GM12872 (cell line): ENCODE data around the gene ADORA1.

Experiments used
- CTCF ChIP-seq: IDR thresholded peaks from 3 replicates; pipeline ENCODE4 v1.5.1; 2011; ENCODE audit warnings: low read depth, mild to moderate bottlenecking, low read length, moderate library complexity; ENCODE audit not compliant: insufficient read depth

Gene ADORA1

GRCh38 chr1:203210988-203211387 is 83.5 kb downstream of the ADORA1 start:
- TF ChIP-seq CTCF, result no peak

GRCh38 chr1:203211812-203212211 is 84.3 kb downstream of the ADORA1 start:
- TF ChIP-seq CTCF, result no peak

GRCh38 chr1:203213126-203213525 is 85.6 kb downstream of the ADORA1 start:
- no peak for TF ChIP-seq CTCF

GRCh38 chr1:203214871-203215270 is 87.3 kb downstream of the ADORA1 start:
- TF ChIP-seq CTCF, result no peak

- no peak for TF ChIP-seq CTCF
These were observed 88.0 kb downstream of the ADORA1 start for GRCh38 chr1:203215573-203215972.

GRCh38 chr1:203216274-203217138 is 89.0 kb downstream of the ADORA1 start:
- peak; percentile 69 for TF ChIP-seq CTCF
